Left ventricle myocardium superior (tissue), 1 donor: Measurements from ENCODE around the gene ARGLU1. TPM values are rescaled to one million over a fixed set of nuclear protein-coding genes. Genes with fewer than 3 reads are reported as not detected.
A peak's percentile ranks its signal among the peaks of the same experiment; 100 is the strongest.

Experiments used
- ATAC-seq: fragments of 200-7000 bp; cut with Tn5 transposase; one replicate; pipeline ENCODE4 v1.9.1; 2020; ENCODE audit warnings: mild to moderate bottlenecking, moderate library complexity
- DNase-seq: peaks from one replicate; pipeline ENCODE4 v3.0.0-alpha.2; 2020
- intact Hi-C: fragments of 100-400 bp; cut with micrococcal nuclease; formaldehyde crosslinking; loops from one replicate; pipeline ENCODE4 v1.11.0; 2022
- total RNA-seq: library from RNA; stranded (reverse); fragmentation: NEBNext Ultra II Directional; extraction: Animal tissue kit (Norgen Biotek cat#: 25700); gene quantifications from one replicate; pipeline ENCODE4 v1.2.1, GENCODE V29; 2021
- donor health status: DM: no; HTN: yes; CAD: no; lungs with severe emphysema.

Gene ARGLU1
- total RNA-seq, 1 donor from 2014 or later: 32.4 TPM

- DNase-seq (no peak), ATAC-seq (no peak)
- intact Hi-C loops: no loop called here
These were observed 12.2 kb downstream of the ARGLU1 start for GRCh38 chr13:106555631-106556328.

- intact Hi-C loops: no loop called here
- DNase-seq: no peak
- no peak for ATAC-seq
These were observed 16.2 kb downstream of the ARGLU1 start for GRCh38 chr13:106551751-106552150.

GRCh38 chr13:106551350-106551749 is 16.6 kb downstream of the ARGLU1 start:
- ATAC-seq (no peak), DNase-seq (no peak)
- intact Hi-C loops: no loop called here

GRCh38 chr13:106550570-106551135 is 17.3 kb downstream of the ARGLU1 start:
- ATAC-seq (peak; percentile 78), DNase-seq (no peak)
- intact Hi-C loops: no loop called here

- DNase-seq: no peak
- no peak for ATAC-seq
- intact Hi-C loops: loop anchor here (10.0 kb wide), 1 partner anchor 367 kb away; no protein-coding TSS in a partner anchor
These were observed 19.8 kb downstream of the ARGLU1 start for GRCh38 chr13:106548064-106548696.

- intact Hi-C loops: loop anchor here (10.0 kb wide), 1 partner anchor 373 kb away; no protein-coding TSS in a partner anchor
- DNase-seq: no peak
- no peak for ATAC-seq
These were observed 26.1 kb downstream of the ARGLU1 start for GRCh38 chr13:106541826-106542225.

- intact Hi-C loops: loop anchor here (10.0 kb wide), 1 partner anchor 374 kb away; no protein-coding TSS in a partner anchor
- DNase-seq (no peak), ATAC-seq (no peak)
These were observed 27.3 kb downstream of the ARGLU1 start for GRCh38 chr13:106540613-106541012.

GRCh38 chr13:106537521-106537920 is 30.4 kb downstream of the ARGLU1 start:
- DNase-seq (no peak), ATAC-seq (no peak)
- intact Hi-C loops: loop anchor here (10.0 kb wide), 1 partner anchor 1963 kb away; no protein-coding TSS in a partner anchor

GRCh38 chr13:106536244-106537034 is 31.5 kb downstream of the ARGLU1 start:
- peak; percentile 81 for ATAC-seq
- intact Hi-C loops: loop anchor here (10.0 kb wide), 1 partner anchor 1962 kb away; no protein-coding TSS in a partner anchor
- peak; percentile 96 for DNase-seq

GRCh38 chr13:106535552-106536243 is 32.2 kb downstream of the ARGLU1 start, which contains the start of gene EFNB2:
Gene EFNB2 (minus strand): TSS chr13:106535662. CDS start chr13:106534964, 698 bp downstream.
- ATAC-seq: peak; percentile 97
- peak; percentile 94 for DNase-seq
- intact Hi-C loops: loop anchor here (10.0 kb wide), 1 partner anchor 1961 kb away; no protein-coding TSS in a partner anchor

- intact Hi-C loops: loop anchor here (10.0 kb wide), 1 partner anchor 1960 kb away; no protein-coding TSS in a partner anchor
- peak; percentile 6 for ATAC-seq
- DNase-seq: peak; percentile 41
These were observed 33.0 kb downstream of the ARGLU1 start for GRCh38 chr13:106534639-106535551.

- intact Hi-C loops: loop anchor here (10.0 kb wide), 1 partner anchor 1959 kb away; no protein-coding TSS in a partner anchor
- ATAC-seq (no peak), DNase-seq (peak; percentile 53)
These were observed 33.8 kb downstream of the ARGLU1 start for GRCh38 chr13:106533943-106534638.

GRCh38 chr13:106533101-106533942 is 34.6 kb downstream of the ARGLU1 start:
- DNase-seq (peak; percentile 89), ATAC-seq (peak; percentile 71)
- intact Hi-C loops: loop anchor here (10.0 kb wide), 1 partner anchor 1959 kb away; no protein-coding TSS in a partner anchor

- ATAC-seq (no peak), DNase-seq (no peak)
- intact Hi-C loops: loop anchor here (10.0 kb wide), 1 partner anchor 1958 kb away; no protein-coding TSS in a partner anchor
These were observed 35.6 kb downstream of the ARGLU1 start for GRCh38 chr13:106532111-106532929.

- ATAC-seq (no peak), DNase-seq (no peak)
- intact Hi-C loops: loop anchor here (10.0 kb wide), 1 partner anchor 1956 kb away; no protein-coding TSS in a partner anchor
These were observed 36.9 kb downstream of the ARGLU1 start for GRCh38 chr13:106530980-106531481.
